Measurements from ENCODE around the gene ASPSCR1. TPM values are rescaled to one million over a fixed set of nuclear protein-coding genes. Genes with fewer than 3 reads are reported as not detected.
A peak's percentile ranks its signal among the peaks of the same experiment; 100 is the strongest.

ASPSCR1 gene
- total and polyA plus RNA-seq, 9 of the 15 experiments (the other 6 are each of a cell fraction or from before 2014, with no cell fraction given) = 0.90 to 36.9 (median 11.6) TPM

DNA sequence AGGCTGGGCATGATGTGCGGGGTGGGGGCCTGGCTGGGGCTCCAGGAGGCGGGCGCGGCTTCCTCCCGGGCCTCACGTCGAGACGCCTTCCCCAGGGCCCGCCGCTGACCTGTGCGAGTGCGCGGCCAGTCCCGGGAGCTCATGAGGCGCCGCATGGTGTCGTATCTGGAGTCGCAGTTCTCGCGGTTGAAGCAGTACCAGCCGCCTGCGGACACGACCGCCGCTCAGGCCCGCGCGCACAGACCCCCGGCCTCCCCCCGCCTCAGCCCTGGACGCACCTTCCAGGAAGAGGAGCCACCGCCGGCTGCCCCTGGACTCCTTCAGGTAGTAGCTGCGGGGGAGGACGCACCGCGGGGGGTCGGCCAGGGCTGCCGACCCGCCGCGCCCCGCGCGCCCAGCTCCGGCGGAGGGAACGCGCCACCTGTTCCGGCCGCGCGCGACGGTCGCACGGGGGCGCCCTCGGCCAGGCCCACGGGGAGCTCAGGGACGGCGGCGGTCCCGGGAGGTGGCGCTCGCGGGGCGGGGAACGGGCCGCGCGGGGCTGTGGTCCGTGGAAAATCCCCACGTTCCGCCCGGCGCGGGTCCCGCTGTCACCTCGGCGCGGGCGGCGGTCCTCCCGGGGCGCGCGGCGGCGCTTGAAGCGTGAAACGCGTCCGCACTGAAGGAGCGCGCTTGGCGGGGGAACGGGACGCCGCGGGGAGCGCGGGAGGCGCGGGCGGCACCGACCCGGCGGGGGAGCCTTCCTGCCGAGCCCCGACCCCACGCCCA is 17.9 kb upstream of the ASPSCR1 start (continued):
- TF ChIP-seq, protein P1, sequence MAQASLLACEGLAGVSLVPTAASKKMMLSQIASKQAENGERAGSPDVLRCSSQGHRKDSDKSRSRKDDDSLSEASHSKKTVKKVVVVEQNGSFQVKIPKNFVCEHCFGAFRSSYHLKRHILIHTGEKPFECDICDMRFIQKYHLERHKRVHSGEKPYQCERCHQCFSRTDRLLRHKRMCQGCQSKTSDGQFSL (CRISPR knock-in tag; IDR thresholded peaks at IDR 0.05) = peak; percentile 40; the same call in 1 of the 2 replicates
- TF ChIP-seq, protein P1 (tag; IDR thresholded peaks at IDR 0.05) = no peak; a peak in 1 of 4 replicates
- peak in 1 of 2 experiments; percentile 82; a peak in 1 of 4 replicates for TF ChIP-seq NONO (IDR thresholded peaks at IDR 0.05; ENCODE audit: low read depth in 2 of 2, low read length in 1 of 2)
- peak in 1 of 2 experiments; percentile 54; a peak in 2 of 4 replicates for TF ChIP-seq MNT (conservative IDR thresholded peaks at IDR 0.05)
- no peak for TF ChIP-seq RFX1 (IDR thresholded peaks at IDR 0.05)
- peak; percentile 69; the same call in 1 of the 2 replicates for TF ChIP-seq EP400 (IDR thresholded peaks at IDR 0.05)
- 0 out of 2 replicates have a peak, but pooled peaks have one; percentile 60 for TF ChIP-seq ZNF224 (CRISPR knock-in tag; IDR thresholded peaks at IDR 0.05)
- TF ChIP-seq CTBP1 (IDR thresholded peaks at IDR 0.05; ENCODE audit: borderline replicate concordance) = peak; percentile 99
- TF ChIP-seq ARID4B (CRISPR knock-in tag; IDR thresholded peaks at IDR 0.05) = peak; percentile 77
- TF ChIP-seq TAL1 (IDR thresholded peaks at IDR 0.05) = no peak
- no peak for TF ChIP-seq HNRNPH1 (optimal IDR thresholded peaks at IDR 0.05; ENCODE audit: low read depth, low read length)
- peak; percentile 99 for TF ChIP-seq SAFB (IDR thresholded peaks at IDR 0.05; ENCODE audit: borderline replicate concordance, low read depth, low read length)
- TF ChIP-seq KDM5B (IDR thresholded peaks at IDR 0.05; ENCODE audit: insufficient replicate concordance, low read depth, low read length) = peak; percentile 59

Measured in K562 (cell line).